NCI-H2107 treated with DMSO at 0.1 percent for 48 hours (cell line): ENCODE results near the gene POMGNT2.

Experiments
- DNase-seq: peaks from one replicate; lab custom pipeline; 2025; ENCODE audit not compliant: unreplicated experiment; lab: John Stamatoyannopoulos, UW

The POMGNT2 gene

DNA sequence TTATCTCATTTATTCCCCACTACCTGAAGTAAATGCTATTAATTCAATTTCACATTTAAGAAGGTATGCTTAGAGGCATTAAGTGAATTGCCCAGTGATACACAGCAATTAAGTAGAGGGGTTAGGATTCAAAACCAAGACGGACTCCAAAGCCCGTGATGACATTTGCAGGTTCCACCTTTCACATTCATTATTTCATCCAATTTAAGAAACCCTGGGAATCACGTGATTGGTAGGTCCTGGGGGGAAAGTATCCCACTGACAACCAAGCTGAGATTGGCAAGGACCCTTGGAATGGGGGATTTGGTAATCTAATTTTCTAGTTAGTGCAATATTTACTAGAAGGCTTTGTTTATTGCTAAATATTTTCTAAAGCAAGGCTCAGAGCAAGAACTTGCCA, 1.8 kb downstream of the POMGNT2 start:
- no peak for DNase-seq

DNA sequence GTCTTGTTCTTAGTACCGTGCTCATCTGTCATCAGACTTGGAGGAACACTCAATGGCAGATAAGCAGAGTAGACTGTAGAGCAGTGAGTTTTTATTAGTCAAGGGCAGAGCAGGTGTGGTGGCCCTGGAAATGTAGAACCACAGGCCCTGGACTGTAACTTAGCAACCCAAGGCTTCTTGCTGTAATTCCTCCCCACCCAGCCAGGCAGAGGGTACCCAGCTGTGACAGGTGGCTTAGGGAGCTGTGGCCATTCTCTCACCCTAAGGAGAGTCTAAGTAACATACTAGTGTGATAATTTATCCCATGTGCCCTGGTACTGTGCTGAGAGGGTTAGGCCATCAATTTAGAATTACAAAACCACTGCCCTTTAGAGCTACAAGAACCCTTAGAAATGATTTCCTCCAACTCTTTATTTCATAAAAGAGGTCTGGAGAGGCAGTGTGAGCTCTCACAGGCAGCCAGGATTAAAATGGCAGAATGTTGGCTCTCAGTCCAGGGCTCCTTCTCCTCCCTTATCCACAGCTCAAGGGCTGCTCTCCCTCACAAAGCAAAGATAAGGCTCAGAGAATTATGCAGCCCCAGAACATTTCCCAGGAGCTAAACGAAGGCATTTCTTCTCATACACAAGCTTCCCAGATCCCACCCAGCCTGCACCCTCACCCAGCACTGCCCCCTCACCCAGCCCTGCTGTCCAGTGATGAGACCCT, 3.0 kb downstream of the POMGNT2 start:
- peak; percentile 61 for DNase-seq

- no peak for DNase-seq
Observed at GRCh38 chr3:43098761-43099160, 7.1 kb downstream of the POMGNT2 start.

DNA sequence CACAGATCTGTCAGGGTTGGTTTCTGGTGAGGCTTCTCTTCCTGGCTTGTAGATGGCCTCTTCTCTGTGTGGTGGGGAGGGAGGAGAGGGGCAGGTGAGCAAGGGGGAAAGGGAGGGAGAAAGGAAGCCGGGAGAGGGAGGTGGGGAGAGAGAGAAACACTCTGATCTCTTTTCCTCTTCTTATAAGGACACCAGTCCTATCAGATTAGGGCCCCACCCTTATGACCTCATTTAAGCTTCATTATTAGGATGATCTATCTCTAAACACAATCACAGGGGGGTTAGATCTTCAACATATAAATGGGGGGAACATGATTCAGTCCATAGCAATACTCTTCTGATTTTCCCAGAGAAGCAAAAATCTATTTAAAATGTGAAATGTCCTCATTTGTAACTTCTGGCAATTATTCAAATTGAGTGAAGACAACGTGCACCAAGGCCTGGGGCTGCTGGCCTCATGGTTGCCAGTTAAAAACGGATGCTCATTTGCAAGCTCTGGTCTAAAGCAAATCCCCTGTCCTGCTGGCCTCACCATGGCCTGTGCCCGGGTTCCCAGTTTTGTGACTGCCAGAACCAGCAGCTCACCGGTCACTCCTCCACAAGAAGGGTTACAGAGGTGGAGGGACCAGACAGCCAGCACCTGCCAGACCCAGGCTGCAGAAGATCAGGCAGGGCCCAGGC, 8.3 kb downstream of the POMGNT2 start:
- no peak for DNase-seq

- DNase-seq, result no peak
Observed at GRCh38 chr3:43096761-43097160, 9.1 kb downstream of the POMGNT2 start.

DNA sequence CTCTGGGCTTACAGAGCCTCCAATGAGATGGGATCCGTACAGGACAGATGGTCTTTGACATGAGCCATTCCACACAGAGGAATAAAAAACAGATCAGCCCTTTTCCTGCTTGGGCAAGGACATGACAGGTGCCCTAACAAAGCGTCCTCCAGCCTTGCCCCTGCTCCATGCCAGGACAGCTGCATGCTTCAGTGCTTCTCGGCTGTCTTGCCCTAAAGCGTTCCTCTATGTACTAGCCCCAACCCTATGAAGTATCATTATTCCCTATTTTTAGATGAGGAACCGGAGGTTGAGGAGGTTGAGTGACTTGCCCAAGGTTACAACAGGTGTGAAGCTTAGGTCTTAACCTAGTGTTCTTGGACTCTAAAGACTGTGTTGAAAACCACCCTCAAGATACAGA, 10.5 kb downstream of the POMGNT2 start:
- no peak for DNase-seq

- no peak for DNase-seq
Observed at GRCh38 chr3:43094851-43095250, 11.0 kb downstream of the POMGNT2 start.

GRCh38 chr3:43094381-43094780, 11.5 kb downstream of the POMGNT2 start:
- DNase-seq, result no peak

- no peak for DNase-seq
Observed at GRCh38 chr3:43093974-43094373, 11.9 kb downstream of the POMGNT2 start.

DNA sequence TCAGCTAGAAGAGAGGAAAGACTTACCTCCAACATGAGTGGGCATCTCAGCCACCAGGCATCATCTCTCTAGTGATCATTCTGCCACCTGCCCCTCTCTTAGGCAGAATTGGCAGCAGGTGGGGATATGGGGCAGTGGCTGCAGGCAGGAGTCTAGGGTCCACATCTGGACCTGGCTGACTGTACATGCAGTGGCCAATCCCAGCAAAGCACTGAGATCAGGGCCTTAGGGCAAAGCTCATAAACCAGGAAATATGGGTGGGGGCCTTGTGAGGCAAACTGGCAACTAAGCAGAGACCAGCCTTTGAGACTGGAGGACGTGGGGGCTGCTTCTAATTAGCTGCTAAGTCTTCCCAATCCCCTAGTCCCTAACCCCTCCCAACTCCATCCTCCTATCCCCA, 12.9 kb downstream of the POMGNT2 start:
- DNase-seq, result no peak

- no peak for DNase-seq
Observed at GRCh38 chr3:43091481-43091880, 14.4 kb downstream of the POMGNT2 start.

DNA sequence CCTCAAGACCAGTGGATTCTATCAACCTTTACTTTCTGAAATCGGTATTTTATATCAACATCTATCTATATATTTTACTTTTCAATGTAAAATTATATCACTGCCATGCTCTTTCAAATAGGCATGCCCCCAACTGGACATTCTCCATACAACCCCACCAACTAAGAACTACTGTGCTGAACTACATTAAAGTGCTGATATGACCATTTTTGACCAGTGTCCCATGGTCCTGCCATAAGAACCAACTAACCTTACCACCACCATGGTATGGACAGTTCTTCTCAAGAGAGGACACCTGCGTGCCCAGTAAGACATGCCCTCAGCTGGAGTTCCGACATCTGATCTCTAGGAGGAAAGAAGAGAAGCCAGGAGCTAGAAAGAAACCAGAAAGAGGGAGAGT, 15.6 kb downstream of the POMGNT2 start:
- no peak for DNase-seq

DNA sequence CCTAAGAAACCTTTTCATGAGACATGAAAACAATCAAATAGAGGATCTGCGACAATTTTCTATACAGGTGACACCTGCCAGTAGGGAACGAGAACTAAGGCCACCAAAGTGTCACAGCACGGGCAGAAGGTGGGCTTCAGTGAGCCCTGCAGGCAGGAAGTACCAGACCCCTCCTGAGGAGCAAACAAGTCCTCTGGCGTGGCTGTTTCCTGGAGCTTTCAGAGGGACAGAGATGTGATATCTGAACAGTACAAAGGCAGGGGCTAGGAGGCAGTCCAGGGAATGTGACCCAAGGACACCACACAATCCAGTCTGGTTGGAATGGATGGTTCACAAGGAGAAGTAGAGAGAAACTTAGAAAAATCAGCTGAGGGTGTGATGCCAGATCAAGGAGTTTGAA, 16.8 kb downstream of the POMGNT2 start:
- no peak for DNase-seq

DNA sequence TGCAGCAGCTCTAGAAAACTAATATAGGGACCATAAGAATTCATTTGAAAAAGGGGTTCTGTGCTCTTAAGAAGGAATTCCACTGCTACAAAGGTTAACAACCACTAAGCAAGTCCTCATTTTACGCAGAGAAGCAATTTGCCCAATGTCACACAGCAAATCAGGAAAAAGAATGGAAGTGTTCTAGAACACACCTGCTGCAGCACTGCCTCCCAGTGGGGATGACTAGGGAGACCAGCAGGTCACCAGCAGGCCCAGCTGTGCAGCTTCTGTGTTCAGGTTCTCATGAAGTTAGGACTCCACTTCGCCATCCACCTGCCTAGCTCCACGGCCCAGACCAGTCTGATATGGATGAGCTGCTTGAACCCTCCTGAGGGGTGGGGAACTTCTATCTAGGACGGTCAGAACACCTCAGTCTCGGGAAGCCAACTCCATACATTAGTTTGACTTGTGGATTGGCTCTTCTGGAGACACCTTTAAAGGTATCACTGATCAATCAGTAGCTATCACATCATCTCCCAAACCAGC, 18.6 kb downstream of the POMGNT2 start:
- DNase-seq, result no peak

- no peak for DNase-seq
Observed at GRCh38 chr3:43086460-43087165, 19.3 kb downstream of the POMGNT2 start.

GRCh38 chr3:43082457-43082856, 23.4 kb downstream of the POMGNT2 start:
- DNase-seq, result no peak

GRCh38 chr3:43081796-43082195, 24.1 kb downstream of the POMGNT2 start:
- no peak for DNase-seq

DNA sequence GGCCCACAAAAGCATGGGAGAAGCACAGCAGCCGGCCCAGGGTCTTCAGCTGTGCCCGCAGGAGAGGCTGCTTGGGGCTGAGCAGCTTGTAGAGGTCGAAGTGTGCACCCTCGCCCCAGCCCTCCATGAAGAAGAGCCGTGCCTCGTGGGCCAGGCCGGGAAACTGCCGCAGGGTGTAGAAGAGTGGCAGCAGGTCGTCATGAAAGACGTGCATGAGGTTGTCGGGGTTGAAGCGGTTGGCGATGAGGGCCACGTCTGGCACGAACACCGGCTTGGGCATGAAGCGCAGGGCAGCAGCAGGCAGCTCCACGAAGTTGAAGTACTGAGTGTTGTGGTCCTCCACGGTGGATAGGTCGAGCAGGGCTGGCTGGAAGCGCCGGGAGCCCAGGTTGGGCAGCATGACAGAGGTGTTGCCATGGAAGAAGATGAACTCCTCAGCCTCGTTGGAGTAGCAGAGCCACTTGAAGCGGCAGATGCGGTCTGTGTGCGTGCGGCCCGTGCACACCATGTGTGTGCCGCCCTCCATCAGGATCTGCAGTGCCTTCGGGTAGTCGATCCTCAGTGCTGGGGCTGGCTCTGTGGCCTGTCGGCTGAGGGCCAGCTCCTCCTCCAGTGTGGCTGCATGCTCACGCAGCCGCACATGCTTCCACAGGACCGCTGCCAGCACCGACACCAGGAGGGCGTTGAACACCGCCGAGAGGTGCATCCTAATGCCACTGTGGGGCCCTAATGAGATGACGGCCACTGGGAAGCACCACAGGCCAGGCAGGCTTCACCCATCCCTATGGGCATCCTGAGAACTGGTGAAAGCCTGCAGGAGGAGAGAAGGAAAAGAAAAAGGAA, 24.9 kb downstream of the POMGNT2 start:
- DNase-seq, result no peak

DNA sequence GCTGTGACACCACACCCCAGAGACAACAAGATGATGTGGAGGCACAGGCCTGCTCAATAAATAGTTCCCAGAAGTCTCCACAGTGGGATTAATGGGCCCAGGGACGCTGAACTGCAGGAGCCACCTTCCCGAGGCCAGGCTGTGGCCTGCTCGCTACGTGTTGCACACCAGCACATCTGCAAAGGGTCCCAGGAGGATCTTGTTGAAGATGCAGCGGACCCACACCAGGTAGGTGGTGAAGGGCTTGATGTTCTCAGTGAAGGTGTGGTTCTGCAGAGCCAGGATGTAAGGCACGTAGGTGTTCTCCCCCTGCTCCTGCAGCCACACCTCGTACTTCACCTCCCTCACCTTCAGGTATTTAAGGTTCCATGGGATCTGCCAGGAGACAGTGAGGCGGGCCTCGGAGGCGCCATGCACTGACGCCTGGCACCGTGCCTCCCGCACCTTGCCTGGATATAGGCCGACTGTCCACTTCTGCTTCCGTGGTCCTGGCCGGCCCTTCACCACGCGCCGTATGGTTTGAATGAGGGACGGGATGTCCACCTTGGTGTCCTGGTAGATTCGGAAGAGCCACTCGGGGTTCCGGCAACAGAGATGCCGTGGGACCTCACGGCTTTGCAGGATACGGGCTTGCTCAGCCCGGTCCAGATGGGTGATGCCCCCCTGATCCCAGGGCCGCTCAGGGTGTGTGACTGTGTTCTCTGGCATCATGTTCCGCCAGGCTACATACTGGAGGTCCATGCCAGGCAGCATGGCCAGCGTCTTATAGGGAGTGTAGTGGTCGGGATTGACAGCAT, 26.1 kb downstream of the POMGNT2 start:
- DNase-seq, result no peak

GRCh38 chr3:43077707-43078106, 28.2 kb downstream of the POMGNT2 start:
- DNase-seq, result no peak
